ENCODE data around the gene PLEKHB2.
"Not testable (repeated sequence)": the region's sequence is repeated elsewhere in the genome, so short reads cannot be mapped to it uniquely, and the experiment has no call there.

Gene PLEKHB2

GRCh38 chr2:131105156-131105949 lies at the start of gene PLEKHB2:
Gene PLEKHB2 (plus strand): TSS chr2:131105336. CDS start chr2:131120942, 15,606 bp downstream.
- Histone ChIP-seq H3K9me3 (ENCODE audit: control insufficient read depth in 2 of 2, low read length in 2 of 2) (no peaks in the 10 kb centered on the region), H3K4me1 (ENCODE audit: control insufficient read depth in 2 of 2, insufficient read depth in 2 of 2, low read length in 2 of 2) (peaks cover 13 to 14% of the 10 kb centered on the region in 2 donors), H3K27me3 (ENCODE audit: control insufficient read depth in 2 of 2, insufficient read depth in 2 of 2, low read length in 2 of 2) (no peaks in the 10 kb centered on the region), H3K27ac (ENCODE audit: low read depth in 2 of 2, low read length in 2 of 2) (peak within 1 kb of the TSS; percentile 94 to 97), H3K4me3 (ENCODE audit: low read length in 2 of 2) (peak within 1 kb of the TSS; percentile 93 to 95), H3K9ac (ENCODE audit: low read depth in 1 of 2, low read length in 2 of 2) (peak within 1 kb of the TSS; percentile 92 to 99), H3K36me3 (ENCODE audit: control insufficient read depth in 2 of 2, insufficient read depth in 2 of 2, low read length in 2 of 2) (peaks cover 0 to 2% of the 10 kb centered on the region in 2 donors)

- Histone ChIP-seq H3K4me1 (ENCODE audit: control insufficient read depth in 2 of 2, insufficient read depth in 2 of 2, low read length in 2 of 2) (no peaks in the 10 kb centered on the region), H3K36me3 (ENCODE audit: control insufficient read depth in 2 of 2, insufficient read depth in 2 of 2, low read length in 2 of 2) (peaks cover 59 to 68% of the 10 kb centered on the region in 2 donors), H3K9ac (ENCODE audit: low read depth in 1 of 2, low read length in 2 of 2) (no peak overlapping the region), H3K9me3 (ENCODE audit: control insufficient read depth in 2 of 2, low read length in 2 of 2) (no peaks in the 10 kb centered on the region), H3K4me3 (ENCODE audit: low read length in 2 of 2) (no peak overlapping the region), H3K27me3 (ENCODE audit: control insufficient read depth in 2 of 2, insufficient read depth in 2 of 2, low read length in 2 of 2) (no peaks in the 10 kb centered on the region), H3K27ac (ENCODE audit: low read depth in 2 of 2, low read length in 2 of 2) (no peak overlapping the region)
Measured at GRCh38 chr2:131056204-131056931, 48.8 kb upstream of the PLEKHB2 start.

GRCh38 chr2:131056932-131057287 lies 48.2 kb upstream of the PLEKHB2 start:
- H3K36me3 ChIP-seq (ENCODE audit: control insufficient read depth in 2 of 2, insufficient read depth in 2 of 2, low read length in 2 of 2) = peaks cover 54 to 63% of the 10 kb centered on the region in 2 donors
- no peak overlapping the region for H3K27ac ChIP-seq (ENCODE audit: low read depth in 2 of 2, low read length in 2 of 2)
- no peak overlapping the region for H3K4me3 ChIP-seq (ENCODE audit: low read length in 2 of 2)
- H3K9ac ChIP-seq (ENCODE audit: low read depth in 1 of 2, low read length in 2 of 2) = no peak overlapping the region
- no peaks in the 10 kb centered on the region for H3K9me3 ChIP-seq (ENCODE audit: control insufficient read depth in 2 of 2, low read length in 2 of 2)
- H3K27me3 ChIP-seq (ENCODE audit: control insufficient read depth in 2 of 2, insufficient read depth in 2 of 2, low read length in 2 of 2) = no peaks in the 10 kb centered on the region
- no peaks in the 10 kb centered on the region for H3K4me1 ChIP-seq (ENCODE audit: control insufficient read depth in 2 of 2, insufficient read depth in 2 of 2, low read length in 2 of 2)

GRCh38 chr2:131058214-131058843 lies 46.8 kb upstream of the PLEKHB2 start:
- Histone ChIP-seq H3K4me3 (ENCODE audit: low read length in 2 of 2) (no peak overlapping the region), H3K9me3 (ENCODE audit: control insufficient read depth in 2 of 2, low read length in 2 of 2) (no peaks in the 10 kb centered on the region), H3K27me3 (ENCODE audit: control insufficient read depth in 2 of 2, insufficient read depth in 2 of 2, low read length in 2 of 2) (no peaks in the 10 kb centered on the region), H3K9ac (ENCODE audit: low read depth in 1 of 2, low read length in 2 of 2) (no peak overlapping the region), H3K36me3 (ENCODE audit: control insufficient read depth in 2 of 2, insufficient read depth in 2 of 2, low read length in 2 of 2) (peaks cover 44 to 56% of the 10 kb centered on the region in 2 donors), H3K27ac (ENCODE audit: low read depth in 2 of 2, low read length in 2 of 2) (no peak overlapping the region), H3K4me1 (ENCODE audit: control insufficient read depth in 2 of 2, insufficient read depth in 2 of 2, low read length in 2 of 2) (no peaks in the 10 kb centered on the region)

- H3K27me3 ChIP-seq (ENCODE audit: control insufficient read depth in 2 of 2, insufficient read depth in 2 of 2, low read length in 2 of 2) = no peaks in the 10 kb centered on the region
- no peak overlapping the region for H3K27ac ChIP-seq (ENCODE audit: low read depth in 2 of 2, low read length in 2 of 2)
- H3K36me3 ChIP-seq (ENCODE audit: control insufficient read depth in 2 of 2, insufficient read depth in 2 of 2, low read length in 2 of 2) = peaks cover 44 to 58% of the 10 kb centered on the region in 2 donors
- H3K4me1 ChIP-seq (ENCODE audit: control insufficient read depth in 2 of 2, insufficient read depth in 2 of 2, low read length in 2 of 2) = no peaks in the 10 kb centered on the region
- no peaks in the 10 kb centered on the region for H3K9me3 ChIP-seq (ENCODE audit: control insufficient read depth in 2 of 2, low read length in 2 of 2)
- no peak overlapping the region for H3K9ac ChIP-seq (ENCODE audit: low read depth in 1 of 2, low read length in 2 of 2)
- H3K4me3 ChIP-seq (ENCODE audit: low read length in 2 of 2) = no peak overlapping the region
Measured at GRCh38 chr2:131058920-131059319, 46.2 kb upstream of the PLEKHB2 start.

GRCh38 chr2:131063501-131064283 lies 41.4 kb upstream of the PLEKHB2 start:
- Histone ChIP-seq H3K9me3 (ENCODE audit: control insufficient read depth in 2 of 2, low read length in 2 of 2) (no peaks in the 10 kb centered on the region), H3K4me3 (ENCODE audit: low read length in 2 of 2) (no peak overlapping the region), H3K9ac (ENCODE audit: low read depth in 1 of 2, low read length in 2 of 2) (no peak overlapping the region), H3K27ac (ENCODE audit: low read depth in 2 of 2, low read length in 2 of 2) (no peak overlapping the region), H3K36me3 (ENCODE audit: control insufficient read depth in 2 of 2, insufficient read depth in 2 of 2, low read length in 2 of 2) (peaks cover 17 to 37% of the 10 kb centered on the region in 2 donors), H3K27me3 (ENCODE audit: control insufficient read depth in 2 of 2, insufficient read depth in 2 of 2, low read length in 2 of 2) (no peaks in the 10 kb centered on the region), H3K4me1 (ENCODE audit: control insufficient read depth in 2 of 2, insufficient read depth in 2 of 2, low read length in 2 of 2) (no peaks in the 10 kb centered on the region)

- Histone ChIP-seq H3K27me3 (ENCODE audit: control insufficient read depth in 2 of 2, insufficient read depth in 2 of 2, low read length in 2 of 2) (no peaks in the 10 kb centered on the region), H3K4me1 (ENCODE audit: control insufficient read depth in 2 of 2, insufficient read depth in 2 of 2, low read length in 2 of 2) (no peaks in the 10 kb centered on the region), H3K4me3 (ENCODE audit: low read length in 2 of 2) (no peak overlapping the region), H3K36me3 (ENCODE audit: control insufficient read depth in 2 of 2, insufficient read depth in 2 of 2, low read length in 2 of 2) (peaks cover 21 to 35% of the 10 kb centered on the region in 2 donors), H3K9ac (ENCODE audit: low read depth in 1 of 2, low read length in 2 of 2) (no peak overlapping the region), H3K27ac (ENCODE audit: low read depth in 2 of 2, low read length in 2 of 2) (no peak overlapping the region), H3K9me3 (ENCODE audit: control insufficient read depth in 2 of 2, low read length in 2 of 2) (no peaks in the 10 kb centered on the region)
Measured at GRCh38 chr2:131064589-131065512, 40.3 kb upstream of the PLEKHB2 start.

GRCh38 chr2:131067465-131068125 lies 37.5 kb upstream of the PLEKHB2 start:
- H3K4me1 ChIP-seq (ENCODE audit: control insufficient read depth in 2 of 2, insufficient read depth in 2 of 2, low read length in 2 of 2) = no peaks in the 10 kb centered on the region
- H3K4me3 ChIP-seq (ENCODE audit: low read length in 2 of 2) = no peak overlapping the region
- no peak overlapping the region for H3K27ac ChIP-seq (ENCODE audit: low read depth in 2 of 2, low read length in 2 of 2)
- H3K9ac ChIP-seq (ENCODE audit: low read depth in 1 of 2, low read length in 2 of 2) = no peak overlapping the region
- no peaks in the 10 kb centered on the region for H3K27me3 ChIP-seq (ENCODE audit: control insufficient read depth in 2 of 2, insufficient read depth in 2 of 2, low read length in 2 of 2)
- H3K9me3 ChIP-seq (ENCODE audit: control insufficient read depth in 2 of 2, low read length in 2 of 2) = no peaks in the 10 kb centered on the region
- peaks cover 33 to 52% of the 10 kb centered on the region in 2 donors for H3K36me3 ChIP-seq (ENCODE audit: control insufficient read depth in 2 of 2, insufficient read depth in 2 of 2, low read length in 2 of 2)

- H3K4me1 ChIP-seq (ENCODE audit: control insufficient read depth in 2 of 2, insufficient read depth in 2 of 2, low read length in 2 of 2); H3K27ac ChIP-seq (ENCODE audit: low read depth in 2 of 2, low read length in 2 of 2); H3K9me3 ChIP-seq (ENCODE audit: control insufficient read depth in 2 of 2, low read length in 2 of 2); H3K4me3 ChIP-seq (ENCODE audit: low read length in 2 of 2); H3K27me3 ChIP-seq (ENCODE audit: control insufficient read depth in 2 of 2, insufficient read depth in 2 of 2, low read length in 2 of 2); H3K9ac ChIP-seq (ENCODE audit: low read depth in 1 of 2, low read length in 2 of 2): not testable (repeated sequence)
- H3K36me3 ChIP-seq (ENCODE audit: control insufficient read depth in 2 of 2, insufficient read depth in 2 of 2, low read length in 2 of 2) = peaks cover 29 to 50% of the 10 kb centered on the region in 2 donors
Measured at GRCh38 chr2:131068172-131068571, 37.0 kb upstream of the PLEKHB2 start.

All from mucosa of rectum (tissue), 2 donors.